Measurements from ENCODE around the gene CDKL5.

CDKL5 gene

GRCh38 chrX:18457000-18457399, 31.6 kb downstream of the CDKL5 start:
- no peak for DNase-seq (ENCODE audit: low read depth)

- DNase-seq (ENCODE audit: low read depth), result no peak
Observed at GRCh38 chrX:18461431-18461830, 36.0 kb downstream of the CDKL5 start.

DNA sequence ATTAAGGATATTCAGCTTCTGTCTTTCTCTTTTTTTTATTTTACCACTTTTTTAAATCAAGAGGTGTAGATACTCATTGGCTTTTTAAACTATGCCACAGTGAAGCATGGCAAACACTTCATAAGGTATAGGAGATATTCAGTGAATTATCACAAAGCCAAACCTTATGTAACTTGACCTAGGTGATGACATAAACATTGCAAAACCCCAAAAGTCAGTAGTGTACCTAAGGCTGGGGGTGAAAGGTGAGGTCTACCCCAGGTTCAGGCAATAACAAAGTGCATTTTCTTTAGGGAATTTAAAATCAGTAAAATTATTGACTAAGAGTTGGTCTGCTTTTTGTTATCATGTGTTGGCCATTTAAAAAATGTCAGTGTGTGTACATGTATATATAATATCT, 39.1 kb downstream of the CDKL5 start:
- DNase-seq (ENCODE audit: low read depth), result no peak

DNA sequence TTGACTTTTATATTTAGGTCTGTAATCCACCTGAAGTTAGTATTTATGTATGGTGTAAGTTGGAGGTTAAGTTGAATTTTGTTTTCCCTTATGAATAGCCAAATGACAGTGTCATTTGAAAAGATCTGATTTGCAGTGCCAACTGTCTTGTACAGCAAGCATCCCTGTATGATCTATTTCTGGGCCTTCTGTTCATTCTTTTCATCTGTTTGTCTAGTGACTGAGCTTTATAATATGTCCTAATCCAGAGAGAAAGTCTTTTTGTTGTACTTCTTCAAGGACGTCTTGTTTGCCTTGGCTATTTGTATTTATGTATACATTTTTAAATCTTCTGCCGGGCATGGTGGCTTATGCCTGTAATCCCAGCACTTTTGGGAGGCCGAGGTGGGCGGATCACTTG, 39.6 kb downstream of the CDKL5 start:
- no peak for DNase-seq (ENCODE audit: low read depth)

GRCh38 chrX:18468599-18468998, 43.2 kb downstream of the CDKL5 start:
- no peak for DNase-seq (ENCODE audit: low read depth)

DNA sequence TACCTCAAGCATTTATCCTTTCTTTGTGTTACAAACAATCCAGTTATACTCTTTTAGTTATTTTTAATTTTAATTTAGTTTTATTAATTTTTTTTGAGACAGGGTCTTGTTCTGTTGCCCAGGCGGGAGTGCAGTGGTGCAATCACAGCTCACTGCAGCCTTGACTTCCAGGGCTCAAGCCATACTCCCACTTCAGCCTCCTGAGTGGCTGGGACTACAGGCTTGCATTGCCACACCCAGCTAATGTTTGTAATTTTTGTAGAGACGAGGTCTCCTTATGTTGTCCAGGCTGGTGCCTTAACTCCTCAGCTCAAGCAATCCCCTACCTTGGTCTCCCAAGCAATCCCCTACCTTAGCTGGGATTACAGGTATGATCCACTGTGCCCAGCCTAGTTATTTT, 45.9 kb downstream of the CDKL5 start:
- DNase-seq (ENCODE audit: low read depth), result no peak

GRCh38 chrX:18490806-18491555, 65.6 kb downstream of the CDKL5 start:
- peak; percentile 4 for DNase-seq (ENCODE audit: low read depth)

DNA sequence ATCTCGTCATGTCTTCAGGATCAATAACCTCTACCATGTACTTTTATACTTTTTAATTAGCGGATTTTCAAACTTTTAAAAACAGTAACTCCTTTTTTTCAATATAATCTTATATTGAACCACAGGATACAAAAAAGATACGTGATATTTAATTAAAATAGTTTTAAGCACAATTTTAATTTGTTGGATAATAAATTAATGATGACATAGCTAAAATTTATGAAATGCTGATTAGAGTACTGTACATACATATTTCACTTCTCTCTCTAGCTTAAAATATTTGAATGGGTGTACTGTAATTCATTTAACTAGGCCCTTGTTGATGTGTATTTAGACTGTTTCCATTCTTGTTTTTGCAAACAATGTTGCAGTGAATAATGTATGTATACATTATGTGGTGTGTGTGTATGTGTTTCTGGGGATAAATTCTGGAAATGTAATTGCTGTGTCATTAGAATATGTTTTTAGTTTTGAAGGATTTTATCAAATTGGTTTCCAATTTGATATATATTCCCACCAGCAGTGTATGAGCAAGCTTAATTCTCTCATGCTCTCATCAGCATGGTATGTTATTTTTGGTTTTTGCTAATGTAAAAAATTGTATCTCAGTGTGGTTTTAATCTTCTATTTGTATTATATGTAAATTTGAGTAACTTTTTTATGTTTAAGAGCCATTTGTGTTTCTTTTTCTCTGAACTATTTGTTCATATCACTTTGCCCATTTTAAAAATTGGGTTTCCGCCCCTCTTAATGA, 66.4 kb downstream of the CDKL5 start:
- no peak for DNase-seq (ENCODE audit: low read depth)

GRCh38 chrX:18534949-18535348, 109.5 kb downstream of the CDKL5 start:
- DNase-seq (ENCODE audit: low read depth), result no peak

DNA sequence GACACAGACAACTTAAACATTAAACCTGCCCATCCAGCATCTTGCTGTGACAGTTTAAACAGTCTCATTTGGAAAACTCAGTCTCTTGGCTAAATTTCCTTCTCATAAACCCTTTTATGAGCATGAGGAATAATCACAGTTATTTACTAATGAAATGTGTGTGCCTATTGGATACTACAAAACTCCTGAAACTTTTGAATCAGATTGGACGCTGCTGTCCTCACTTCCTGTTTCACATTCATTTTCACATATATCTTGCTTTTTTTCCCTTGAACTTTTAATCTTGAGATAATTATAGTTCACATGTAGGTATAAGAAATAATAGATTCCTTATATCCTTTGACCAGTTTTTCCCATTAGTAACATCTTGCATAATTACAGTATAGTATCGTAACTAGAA, 111.7 kb downstream of the CDKL5 start:
- no peak for DNase-seq (ENCODE audit: low read depth)

- DNase-seq (ENCODE audit: low read depth), result no peak
Observed at GRCh38 chrX:18537524-18537923, 112.1 kb downstream of the CDKL5 start.

GRCh38 chrX:18542131-18542530, 116.7 kb downstream of the CDKL5 start:
- no peak for DNase-seq (ENCODE audit: low read depth)

GRCh38 chrX:18542905-18543304, 117.5 kb downstream of the CDKL5 start:
- no peak for DNase-seq (ENCODE audit: low read depth)

- no peak for DNase-seq (ENCODE audit: low read depth)
Observed at GRCh38 chrX:18543738-18544137, 118.3 kb downstream of the CDKL5 start.

- no peak for DNase-seq (ENCODE audit: low read depth)
Observed at GRCh38 chrX:18545771-18546170, 120.4 kb downstream of the CDKL5 start.

DNA sequence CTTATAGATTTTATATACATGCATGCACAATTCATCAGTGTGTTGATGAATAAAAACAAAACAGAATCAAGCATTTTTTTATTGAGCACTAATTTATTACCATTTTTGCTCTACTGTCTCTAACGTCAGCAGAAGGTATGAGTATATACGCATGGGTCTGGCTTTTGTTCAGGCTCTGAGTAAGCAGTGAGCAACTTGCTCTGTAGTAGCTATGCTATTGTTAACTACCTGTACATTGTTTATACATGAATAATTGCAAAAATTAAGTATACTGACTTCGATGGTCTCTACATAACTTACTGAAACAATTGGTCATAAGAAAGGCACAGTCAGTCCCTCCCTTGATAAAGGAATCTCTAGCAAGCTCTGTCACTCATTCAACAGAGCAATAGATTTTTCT, 123.6 kb downstream of the CDKL5 start:
- no peak for DNase-seq (ENCODE audit: low read depth)

DNA sequence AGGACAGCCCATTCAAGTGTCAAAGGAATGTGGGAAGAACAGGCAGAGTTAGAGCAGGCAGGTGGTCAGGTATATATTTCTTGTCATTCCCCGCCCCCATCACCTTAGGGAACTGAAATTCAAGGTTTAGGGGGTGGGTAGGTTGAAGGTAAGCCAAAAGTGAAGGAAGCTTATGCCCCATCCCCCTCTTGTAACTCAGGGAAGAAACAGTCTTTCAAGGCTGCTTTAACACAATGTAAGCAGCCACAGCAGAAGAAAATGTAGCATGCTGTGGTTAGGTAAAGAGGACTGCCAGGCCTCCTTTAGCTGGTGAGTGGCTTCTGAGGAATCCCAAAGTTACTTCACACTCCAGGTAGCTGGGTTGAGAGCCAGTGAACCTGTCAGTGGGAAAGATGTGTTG, 124.2 kb downstream of the CDKL5 start:
- no peak for DNase-seq (ENCODE audit: low read depth)

- DNase-seq (ENCODE audit: low read depth), result no peak
Observed at GRCh38 chrX:18557879-18558278, 132.5 kb downstream of the CDKL5 start.

GRCh38 chrX:18558799-18559198, 133.4 kb downstream of the CDKL5 start:
- no peak for DNase-seq (ENCODE audit: low read depth)

DNA sequence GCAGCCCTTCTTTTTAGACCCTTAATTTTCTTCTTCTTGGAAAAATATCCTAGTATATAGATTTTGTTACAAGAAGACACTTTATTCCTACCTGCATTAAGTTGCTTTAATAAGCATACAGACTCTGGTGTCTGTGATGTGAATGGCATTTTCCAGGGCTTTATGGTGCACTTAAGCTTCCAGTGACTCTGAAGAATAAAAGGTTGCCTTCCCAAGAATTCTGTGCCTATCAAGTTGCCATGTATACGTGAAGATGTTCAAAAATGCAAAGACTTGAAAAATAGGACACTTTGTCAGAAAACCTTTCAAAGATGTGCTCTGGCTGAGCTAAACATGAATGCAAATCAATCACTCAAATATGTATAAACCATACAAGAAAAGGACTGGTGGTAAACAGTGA, 135.6 kb downstream of the CDKL5 start:
- DNase-seq (ENCODE audit: low read depth), result no peak

DNA sequence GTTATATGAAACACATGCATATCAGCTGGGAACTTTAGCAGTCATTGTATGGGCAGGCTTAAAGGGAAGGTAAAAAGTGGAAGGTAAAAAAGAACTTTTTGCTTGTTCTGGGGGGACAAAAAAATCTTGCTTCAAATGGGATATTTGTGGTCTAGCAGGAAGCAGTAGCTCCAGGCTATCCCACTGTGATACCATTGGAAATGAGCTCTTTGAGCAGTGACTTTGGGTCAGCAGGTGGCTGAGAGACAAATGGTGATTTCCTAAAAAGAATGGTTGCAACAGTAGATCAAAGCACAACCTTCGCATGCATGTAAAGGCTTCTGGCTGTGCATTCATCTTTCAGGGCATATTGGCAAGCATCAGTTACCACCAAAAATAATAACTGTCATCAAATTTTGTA, 140.3 kb downstream of the CDKL5 start:
- DNase-seq (ENCODE audit: low read depth), result no peak

GRCh38 chrX:18566748-18567147, 141.3 kb downstream of the CDKL5 start:
- DNase-seq (ENCODE audit: low read depth), result no peak

- DNase-seq (ENCODE audit: low read depth), result no peak
Observed at GRCh38 chrX:18573556-18573955, 148.1 kb downstream of the CDKL5 start.

DNA sequence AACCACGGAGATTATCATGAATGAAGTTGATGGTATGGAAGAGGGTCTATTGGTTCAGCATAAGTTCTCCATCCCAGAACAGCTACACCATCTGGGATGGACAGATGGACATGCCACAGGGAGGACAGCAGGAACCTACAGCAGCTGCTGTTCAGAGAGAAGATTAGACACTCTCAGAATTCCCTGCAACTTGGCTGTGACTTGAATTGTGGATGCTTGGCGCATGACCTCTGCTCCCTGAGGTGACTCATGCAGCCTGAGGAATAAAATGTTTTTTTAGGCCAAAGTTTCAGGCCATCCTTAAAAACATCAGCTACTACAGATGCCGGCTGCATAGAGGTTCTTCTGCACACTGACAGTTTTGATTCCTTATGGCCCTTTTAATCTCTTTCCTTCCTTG, 149.2 kb downstream of the CDKL5 start:
- DNase-seq (ENCODE audit: low read depth), result peak; percentile 67
